LoVo (cell line): ENCODE measurements around the gene ZNF225.
"Not testable (repeated sequence)": the region's sequence is repeated elsewhere in the genome, so short reads cannot be mapped to it uniquely, and the experiment has no call there.

Experiments used
- DNase-seq: peaks from one replicate; pipeline ENCODE4 v3.0.0-alpha.2; 2016; ENCODE audit warnings: low spot score

Gene ZNF225

GRCh38 chr19:44113138-44113783, at the start of gene ZNF225:
TSS of gene ZNF225 (plus strand) at chr19:44113399. CDS start at chr19:44115828, 2,429 bp downstream.
- DNase-seq: peak; percentile 87

GRCh38 chr19:44066305-44066704, 46.9 kb upstream of the ZNF225 start:
- DNase-seq: no peak

- no peak for DNase-seq
Measured at GRCh38 chr19:44069415-44069814, 43.8 kb upstream of the ZNF225 start.

- no peak for DNase-seq
Measured at GRCh38 chr19:44071824-44072542, 41.2 kb upstream of the ZNF225 start, which contains the start of gene ZNF284. TSS of gene ZNF284 (plus strand) at chr19:44072159. CDS start at chr19:44076390, 4,231 bp downstream.

GRCh38 chr19:44072543-44073401, 40.4 kb upstream of the ZNF225 start:
- no peak for DNase-seq

- DNase-seq: no peak
Measured at GRCh38 chr19:44076325-44076724, 36.9 kb upstream of the ZNF225 start.

GRCh38 chr19:44092108-44092507, 21.1 kb upstream of the ZNF225 start:
- DNase-seq: no peak

- peak; percentile 88 for DNase-seq
Measured at GRCh38 chr19:44093931-44094765, 19.1 kb upstream of the ZNF225 start, which contains the start of gene ZNF224. TSS of gene ZNF224 (plus strand) at chr19:44094361. CDS start at chr19:44097874, 3,513 bp downstream.

GRCh38 chr19:44107751-44108150, 5.4 kb upstream of the ZNF225 start:
- no peak for DNase-seq

GRCh38 chr19:44109458-44109857, 3.7 kb upstream of the ZNF225 start:
- no peak for DNase-seq

GRCh38 chr19:44111910-44112463, 1.2 kb upstream of the ZNF225 start:
- no peak for DNase-seq

GRCh38 chr19:44112802-44113137, 429 bp upstream of the ZNF225 start:
- DNase-seq: no peak

- DNase-seq: no peak
Measured at GRCh38 chr19:44113784-44114390, 688 bp downstream of the ZNF225 start.

GRCh38 chr19:44121162-44121561, 8.0 kb downstream of the ZNF225 start:
- not testable (repeated sequence) for DNase-seq

- no peak for DNase-seq
Measured at GRCh38 chr19:44131955-44132354, 18.8 kb downstream of the ZNF225 start.

- no peak for DNase-seq
Measured at GRCh38 chr19:44141191-44142058, 28.2 kb downstream of the ZNF225 start, which contains the start of gene ZNF234. TSS of gene ZNF234 (plus strand) at chr19:44141554. CDS start at chr19:44144633, 3,079 bp downstream.

- no peak for DNase-seq
Measured at GRCh38 chr19:44142059-44142433, 28.8 kb downstream of the ZNF225 start.

GRCh38 chr19:44149776-44150175, 36.6 kb downstream of the ZNF225 start:
- DNase-seq: no peak

GRCh38 chr19:44151491-44151890, 38.3 kb downstream of the ZNF225 start:
- DNase-seq: no peak

- DNase-seq: no peak
Measured at GRCh38 chr19:44156475-44156874, 43.3 kb downstream of the ZNF225 start.
